Duodenal mucosa (tissue), 2 donors: ENCODE results near the gene PODNL1.

Source experiments
- H3K27ac ChIP-seq: one replicate; pipeline ENCODE4 v1.7.0; 2013; ENCODE audit warnings: low read depth, low read length
- H3K27me3 ChIP-seq, 2 donors: one replicate each; pipeline ENCODE4 v1.7.0; 2013; ENCODE audit warnings: low read length in 2 of 2, control low read depth in 1 of 2; ENCODE audit not compliant: insufficient read depth in 2 of 2, control insufficient read depth in 1 of 2
- H3K36me3 ChIP-seq, 2 donors: one replicate each; pipeline ENCODE4 v1.7.0; 2013; ENCODE audit warnings: low read length in 2 of 2, control low read depth in 1 of 2; ENCODE audit not compliant: insufficient read depth in 2 of 2, control insufficient read depth in 1 of 2
- H3K4me1 ChIP-seq, 2 donors: one replicate each; pipeline ENCODE4 v1.7.0; 2013; ENCODE audit warnings: low read length in 2 of 2, control low read depth in 1 of 2; ENCODE audit not compliant: insufficient read depth in 2 of 2, control insufficient read depth in 1 of 2
- H3K4me3 ChIP-seq, 2 donors: one replicate each; pipeline ENCODE4 v1.7.0; 2013; ENCODE audit warnings: low read length in 2 of 2, low read depth in 1 of 2
- H3K9ac ChIP-seq, 2 donors: one replicate each; pipeline ENCODE4 v1.7.0; 2013; ENCODE audit warnings: low read length in 2 of 2, low read depth in 1 of 2
- H3K9me3 ChIP-seq, 2 donors: one replicate each; pipeline ENCODE4 v1.7.0; 2013; ENCODE audit warnings: low read length in 2 of 2, control low read depth in 1 of 2; ENCODE audit not compliant: control insufficient read depth in 1 of 2

Gene PODNL1

GRCh38 chr19:13958043-13958442 is 19.8 kb upstream of the PODNL1 start:
- no peak overlapping the region for H3K9ac ChIP-seq
- no peak overlapping the region for H3K27ac ChIP-seq
- no peak overlapping the region for H3K4me3 ChIP-seq
- no peaks in the 10 kb centered on the region for H3K9me3 ChIP-seq
- peaks cover 14 to 58% of the 10 kb centered on the region in 2 donors for H3K36me3 ChIP-seq
- peaks cover 9 to 13% of the 10 kb centered on the region in 2 donors for H3K4me1 ChIP-seq
- no peaks in the 10 kb centered on the region for H3K27me3 ChIP-seq

- Histone ChIP-seq H3K9me3 (no peaks in the 10 kb centered on the region), H3K4me1 (peaks cover 10 to 15% of the 10 kb centered on the region in 2 donors), H3K36me3 (peaks cover 14 to 58% of the 10 kb centered on the region in 2 donors), H3K4me3 (no peak overlapping the region), H3K27ac (no peak overlapping the region), H3K27me3 (no peaks in the 10 kb centered on the region), H3K9ac (no peak overlapping the region)
These were observed 18.8 kb upstream of the PODNL1 start for GRCh38 chr19:13957051-13957450.

- H3K36me3 ChIP-seq = peaks cover 14 to 58% of the 10 kb centered on the region in 2 donors
- no peak overlapping the region for H3K9ac ChIP-seq
- H3K9me3 ChIP-seq = no peaks in the 10 kb centered on the region
- no peak overlapping the region for H3K27ac ChIP-seq
- H3K4me1 ChIP-seq = peaks cover 10 to 19% of the 10 kb centered on the region in 2 donors
- H3K4me3 ChIP-seq = no peak overlapping the region
- no peaks in the 10 kb centered on the region for H3K27me3 ChIP-seq
These were observed 18.1 kb upstream of the PODNL1 start for GRCh38 chr19:13956365-13956744.

GRCh38 chr19:13955662-13956364 is 17.6 kb upstream of the PODNL1 start:
- no peak overlapping the region for H3K27ac ChIP-seq
- no peaks in the 10 kb centered on the region for H3K9me3 ChIP-seq
- H3K4me3 ChIP-seq = no peak overlapping the region
- no peak overlapping the region for H3K9ac ChIP-seq
- peaks cover 10 to 19% of the 10 kb centered on the region in 2 donors for H3K4me1 ChIP-seq
- no peaks in the 10 kb centered on the region for H3K27me3 ChIP-seq
- H3K36me3 ChIP-seq = peaks cover 14 to 57% of the 10 kb centered on the region in 2 donors

- peak overlapping the region in 1 of 2 donors; percentile 26 for H3K9ac ChIP-seq
- H3K27ac ChIP-seq = no peak overlapping the region
- H3K9me3 ChIP-seq = no peaks in the 10 kb centered on the region
- peaks cover 14 to 43% of the 10 kb centered on the region in 2 donors for H3K36me3 ChIP-seq
- no peak overlapping the region for H3K4me3 ChIP-seq
- no peaks in the 10 kb centered on the region for H3K27me3 ChIP-seq
- H3K4me1 ChIP-seq = peaks cover 10 to 16% of the 10 kb centered on the region in 2 donors
These were observed 16.0 kb upstream of the PODNL1 start for GRCh38 chr19:13954185-13954584.

GRCh38 chr19:13952931-13953531 is 14.8 kb upstream of the PODNL1 start:
- Histone ChIP-seq H3K4me1 (peaks cover 10 to 16% of the 10 kb centered on the region in 2 donors), H3K27me3 (no peaks in the 10 kb centered on the region), H3K36me3 (peaks cover 14 to 35% of the 10 kb centered on the region in 2 donors), H3K9me3 (no peaks in the 10 kb centered on the region), H3K27ac (no peak overlapping the region), H3K4me3 (peak overlapping the region; percentile 67 to 87), H3K9ac (peak overlapping the region; percentile 48 to 88)

GRCh38 chr19:13952154-13952930 is 14.1 kb upstream of the PODNL1 start, which contains the start of gene DCAF15:
TSS of gene DCAF15 (plus strand) at chr19:13952509. CDS start at chr19:13952513, 4 bp downstream.
- peak within 1 kb of the TSS; percentile 67 to 87 for H3K4me3 ChIP-seq
- peak within 1 kb of the TSS; percentile 63 to 88 for H3K9ac ChIP-seq
- H3K4me1 ChIP-seq = peaks cover 10 to 16% of the 10 kb centered on the region in 2 donors
- peak within 1 kb of the TSS; percentile 56 for H3K27ac ChIP-seq
- H3K27me3 ChIP-seq = no peaks in the 10 kb centered on the region
- peaks cover 14 to 29% of the 10 kb centered on the region in 2 donors for H3K36me3 ChIP-seq
- H3K9me3 ChIP-seq = no peaks in the 10 kb centered on the region

GRCh38 chr19:13951799-13952153 is 13.6 kb upstream of the PODNL1 start:
- peaks cover 14 to 23% of the 10 kb centered on the region in 2 donors for H3K36me3 ChIP-seq
- H3K9me3 ChIP-seq = no peaks in the 10 kb centered on the region
- H3K9ac ChIP-seq = peak overlapping the region; percentile 10 to 37
- no peak overlapping the region for H3K27ac ChIP-seq
- H3K4me1 ChIP-seq = peaks cover 10 to 16% of the 10 kb centered on the region in 2 donors
- peak overlapping the region; percentile 60 to 62 for H3K4me3 ChIP-seq
- H3K27me3 ChIP-seq = no peaks in the 10 kb centered on the region

GRCh38 chr19:13951043-13951442 is 12.8 kb upstream of the PODNL1 start:
- no peak overlapping the region for H3K4me3 ChIP-seq
- peaks cover 9 to 16% of the 10 kb centered on the region in 2 donors for H3K36me3 ChIP-seq
- H3K27ac ChIP-seq = no peak overlapping the region

GRCh38 chr19:13946414-13946813 is 8.2 kb upstream of the PODNL1 start:
- Histone ChIP-seq H3K4me3 (no peak overlapping the region), H3K4me1 (no peaks in the 10 kb centered on the region), H3K27me3 (no peaks in the 10 kb centered on the region), H3K36me3 (no peaks in the 10 kb centered on the region), H3K27ac (no peak overlapping the region), H3K9ac (no peak overlapping the region), H3K9me3 (no peaks in the 10 kb centered on the region)

More at GRCh38 chr19:13951043-13951442, 12.8 kb upstream of the PODNL1 start:
- peaks cover 10 to 16% of the 10 kb centered on the region in 2 donors for H3K4me1 ChIP-seq
- no peaks in the 10 kb centered on the region for H3K27me3 ChIP-seq
- no peaks in the 10 kb centered on the region for H3K9me3 ChIP-seq
- H3K9ac ChIP-seq = no peak overlapping the region
